H1 (cell line): ENCODE data around the gene STBD1. TPM values are rescaled to one million over a fixed set of nuclear protein-coding genes. Genes with fewer than 3 reads are reported as not detected.

Experiments
- BRCA1 ChIP-seq: IDR thresholded peaks from 2 replicates; pipeline ENCODE4 v1.6.1; 2012; ENCODE audit warnings: low read depth, low read length, improper control_type of control experiment
- polyA plus RNA-seq, 7 experiments: library from polyadenylated mRNA; depleted of rRNA in 3 of 7; stranded (reverse) in 5 of 7; unstranded in 2 of 7; fragments of >200 nt in 5 of 7; fragments of 200-250 nt in 2 of 7; gene quantifications; 1 replicate in 5 of 7; 2 replicates in 1 of 7; 4 replicates in 1 of 7; pipeline versions ENCODE4 v1.2.1 to v1.2.3, GENCODE V29; 2011 to 2013; ENCODE audit warnings: missing spikeins in 2 of 7, mixed read lengths in 2 of 7
- total RNA-seq: library from RNA; stranded (reverse); fragmentation: NEBNext Ultra II Directional; extraction: Animal tissue kit (Norgen Biotek cat#: 25700); gene quantifications from 2 replicates; pipeline ENCODE4 v1.2.1, GENCODE V29; 2021

STBD1 gene
- total and polyA plus RNA-seq, 2 of the 8 experiments (the other 6 are each of a cell fraction or from before 2014, with no cell fraction given), result 0.45 to 1.7 TPM

GRCh38 chr4:76298227-76298626 lies 8.3 kb upstream of the STBD1 start (continued):
- TF ChIP-seq BRCA1, result no peak
